SJCRH30 (cell line): Measurements from ENCODE around the gene ACTL10. TPM values are rescaled to one million over a fixed set of nuclear protein-coding genes. Genes with fewer than 3 reads are reported as not detected.

Source experiments
- DNase-seq, 2 experiments: peaks; one replicate each; pipeline ENCODE4 v3.0.0-alpha.2; 2015 to 2020
- H3K27ac ChIP-seq: fragments of 250-450 bp; sonication (Bioruptor Pico); 2 replicates; pipeline ENCODE4 v1.5.1; 2020; ENCODE audit warnings: mild to moderate bottlenecking, moderate library complexity
- H3K27me3 ChIP-seq: fragments of 250-450 bp; sonication (Bioruptor Pico); 2 replicates; pipeline ENCODE4 v1.5.1; 2020; ENCODE audit warnings: mild to moderate bottlenecking, moderate library complexity
- H3K36me3 ChIP-seq: fragments of 250-450 bp; sonication (Bioruptor Pico); 2 replicates; pipeline ENCODE4 v1.5.1; 2020; ENCODE audit warnings: mild to moderate bottlenecking, moderate library complexity
- H3K4me1 ChIP-seq: fragments of 250-450 bp; sonication (Bioruptor Pico); 2 replicates; pipeline ENCODE4 v1.5.1; 2020; ENCODE audit warnings: mild to moderate bottlenecking, moderate library complexity
- H3K4me3 ChIP-seq: fragments of 250-450 bp; sonication (Bioruptor Pico); 2 replicates; pipeline ENCODE4 v1.5.1; 2020; ENCODE audit warnings: mild to moderate bottlenecking, moderate library complexity
- H3K9me3 ChIP-seq: fragments of 250-450 bp; sonication (Bioruptor Pico); replicated peaks from 2 replicates; pipeline ENCODE4 v1.5.1; 2020; ENCODE audit warnings: mild to moderate bottlenecking, moderate library complexity
- total RNA-seq: library from RNA; depleted of rRNA; stranded (reverse); fragments of >200 nt; shearing (Covaris generic); gene quantifications from 2 replicates; pipeline ENCODE4 v1.2.3, GENCODE V29; 2014

ACTL10 gene
- total RNA-seq, 1 experiment from 2014 or later, result 0.10 TPM

DNA sequence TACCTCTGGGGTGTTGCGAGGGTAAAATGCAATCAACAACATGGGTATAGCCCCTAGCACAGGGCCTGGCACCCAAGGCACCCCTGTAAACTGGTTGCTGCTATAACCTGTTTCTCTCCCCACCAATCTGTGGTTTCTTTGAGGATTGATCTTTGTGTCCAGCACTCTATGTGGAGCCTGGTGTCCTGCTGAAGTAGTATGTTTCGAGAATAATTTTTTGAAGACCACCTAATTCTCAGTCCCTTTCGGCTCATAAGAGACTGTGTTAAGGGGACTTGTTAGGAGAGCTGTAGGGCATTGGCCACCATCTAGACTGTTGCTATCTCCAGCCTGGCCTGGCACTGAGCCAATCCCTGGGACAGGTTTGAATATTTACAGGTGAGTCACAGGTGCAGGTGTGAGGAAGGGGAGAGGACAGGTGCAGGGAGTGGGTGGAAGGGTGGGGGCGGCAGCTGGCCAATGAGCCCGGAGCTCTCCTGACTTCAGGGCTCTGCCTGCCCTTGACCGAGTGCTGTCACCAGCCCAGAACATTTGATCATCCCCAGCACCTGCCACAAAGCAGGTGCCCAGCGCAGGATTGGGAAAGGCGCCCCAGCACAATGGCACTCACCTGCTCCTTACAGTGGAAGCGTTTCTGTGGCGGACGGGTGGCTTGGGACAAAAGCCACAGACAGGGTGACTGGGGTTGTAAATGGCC lies 12.7 kb upstream of the ACTL10 start:
- H3K36me3 ChIP-seq, result peaks cover 4% of the 10 kb centered on the region; the same call in 1 of the 2 replicates
- no peaks in the 10 kb centered on the region for H3K27me3 ChIP-seq
- no peaks in the 10 kb centered on the region for H3K9me3 ChIP-seq
- DNase-seq, result peak; percentile 21 to 24
- H3K4me3 ChIP-seq, result no peak overlapping the region
- no peaks in the 10 kb centered on the region for H3K4me1 ChIP-seq
- no peak overlapping the region for H3K27ac ChIP-seq

DNA sequence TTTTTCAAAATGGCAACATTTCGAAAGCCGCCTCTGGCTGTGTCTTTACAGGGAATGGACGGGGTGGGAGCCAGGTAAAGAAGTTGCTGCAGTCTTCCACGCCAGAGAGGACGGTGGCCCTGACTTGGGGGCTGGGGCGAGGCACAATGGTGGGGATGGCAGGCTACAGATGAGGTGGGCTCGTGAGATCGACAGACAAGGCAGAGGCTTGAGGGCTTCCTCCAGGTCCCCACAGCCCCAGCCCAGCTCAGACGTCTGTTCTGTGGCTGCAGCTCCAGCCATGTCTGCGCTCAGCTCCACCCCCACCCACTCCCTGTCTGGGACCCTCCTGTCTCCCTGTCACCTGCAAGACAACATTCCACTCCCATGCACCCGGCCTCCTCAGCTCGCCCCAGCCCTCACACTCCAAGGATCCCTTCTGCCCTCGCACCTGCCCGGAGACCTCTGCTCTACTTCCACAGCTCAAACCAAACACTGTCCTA lies 12.0 kb upstream of the ACTL10 start:
- DNase-seq, result peak; percentile 10 to 11
- Histone ChIP-seq H3K4me3 (no peak overlapping the region), H3K36me3 (peaks cover 5% of the 10 kb centered on the region; the same call in 1 of the 2 replicates)

DNA sequence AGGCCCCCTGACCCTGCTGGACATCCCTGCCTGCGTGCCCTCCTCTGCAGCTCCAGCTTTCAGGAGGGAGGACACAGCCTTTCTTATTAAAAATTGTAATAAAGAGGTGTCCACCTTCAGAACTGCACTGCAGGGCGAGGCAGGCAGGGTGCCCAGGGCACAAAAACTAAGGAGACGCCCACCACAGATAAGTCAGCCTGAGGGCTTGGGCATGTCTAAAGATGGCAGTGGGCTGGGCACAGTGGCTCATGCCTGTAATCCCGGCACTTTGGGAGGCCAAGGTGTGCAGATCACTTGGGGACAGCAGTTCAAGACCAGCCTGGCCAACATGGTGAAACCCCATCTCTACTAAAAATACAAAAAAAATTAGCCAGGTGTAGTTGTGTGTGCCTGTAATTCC lies 11.6 kb upstream of the ACTL10 start:
- Histone ChIP-seq H3K27ac (no peak overlapping the region), H3K27me3 (no peaks in the 10 kb centered on the region), H3K4me3 (no peak overlapping the region)

More for the DNA sequence above, 12.0 kb upstream of the ACTL10 start:
- no peaks in the 10 kb centered on the region for H3K4me1 ChIP-seq
- H3K27me3 ChIP-seq, result no peaks in the 10 kb centered on the region
- no peak overlapping the region for H3K27ac ChIP-seq
- H3K9me3 ChIP-seq, result no peaks in the 10 kb centered on the region

DNA sequence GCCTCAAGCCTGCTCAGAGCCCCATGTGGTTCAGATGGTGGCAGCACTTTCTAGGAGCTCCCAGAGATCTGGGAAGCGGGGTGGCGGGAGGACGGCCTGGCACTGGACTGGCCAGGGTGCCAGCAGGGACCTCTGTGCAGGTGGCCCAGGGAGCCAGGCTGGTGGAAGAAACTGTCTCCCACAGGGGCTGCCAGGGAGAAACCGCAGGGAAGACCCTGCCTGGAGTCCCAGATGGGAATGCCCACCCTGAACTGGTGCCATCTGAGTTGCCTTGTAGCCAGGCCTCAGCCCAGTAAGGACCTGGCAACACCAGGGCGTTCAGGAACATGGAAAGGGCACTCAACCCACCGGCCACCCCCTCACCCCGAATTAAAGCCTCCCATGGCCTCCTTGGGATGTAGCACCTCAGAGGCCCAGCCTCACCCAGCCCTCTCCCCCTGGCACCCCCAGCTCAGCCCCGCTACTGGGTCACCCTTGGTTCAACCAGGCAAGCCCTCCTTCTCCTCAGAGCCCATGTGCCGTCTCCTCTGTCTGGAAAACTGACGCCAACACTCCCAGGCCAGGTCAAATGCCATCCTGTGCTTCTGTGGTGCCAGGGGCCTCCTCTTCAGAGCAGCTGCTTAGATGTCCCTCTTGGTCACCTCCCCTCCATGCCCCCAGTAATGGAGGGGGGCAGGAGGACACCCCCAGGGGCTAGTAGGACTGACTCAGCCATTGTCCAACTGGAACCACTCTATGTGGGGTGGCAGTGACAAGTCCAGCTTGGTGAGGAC lies 10.5 kb upstream of the ACTL10 start:
- H3K4me3 ChIP-seq, result no peak overlapping the region
- H3K36me3 ChIP-seq, result peaks cover 5% of the 10 kb centered on the region; the same call in 1 of the 2 replicates
- DNase-seq, result peak in 1 of 2 experiments; percentile 8
- no peaks in the 10 kb centered on the region for H3K4me1 ChIP-seq
- H3K27ac ChIP-seq, result no peak overlapping the region
- no peaks in the 10 kb centered on the region for H3K27me3 ChIP-seq
- no peaks in the 10 kb centered on the region for H3K9me3 ChIP-seq

More for the DNA sequence above, 11.6 kb upstream of the ACTL10 start:
- H3K9me3 ChIP-seq, result no peaks in the 10 kb centered on the region
- no peaks in the 10 kb centered on the region for H3K4me1 ChIP-seq
- H3K36me3 ChIP-seq, result peaks cover 5% of the 10 kb centered on the region; the same call in 1 of the 2 replicates
- no peak for DNase-seq

DNA sequence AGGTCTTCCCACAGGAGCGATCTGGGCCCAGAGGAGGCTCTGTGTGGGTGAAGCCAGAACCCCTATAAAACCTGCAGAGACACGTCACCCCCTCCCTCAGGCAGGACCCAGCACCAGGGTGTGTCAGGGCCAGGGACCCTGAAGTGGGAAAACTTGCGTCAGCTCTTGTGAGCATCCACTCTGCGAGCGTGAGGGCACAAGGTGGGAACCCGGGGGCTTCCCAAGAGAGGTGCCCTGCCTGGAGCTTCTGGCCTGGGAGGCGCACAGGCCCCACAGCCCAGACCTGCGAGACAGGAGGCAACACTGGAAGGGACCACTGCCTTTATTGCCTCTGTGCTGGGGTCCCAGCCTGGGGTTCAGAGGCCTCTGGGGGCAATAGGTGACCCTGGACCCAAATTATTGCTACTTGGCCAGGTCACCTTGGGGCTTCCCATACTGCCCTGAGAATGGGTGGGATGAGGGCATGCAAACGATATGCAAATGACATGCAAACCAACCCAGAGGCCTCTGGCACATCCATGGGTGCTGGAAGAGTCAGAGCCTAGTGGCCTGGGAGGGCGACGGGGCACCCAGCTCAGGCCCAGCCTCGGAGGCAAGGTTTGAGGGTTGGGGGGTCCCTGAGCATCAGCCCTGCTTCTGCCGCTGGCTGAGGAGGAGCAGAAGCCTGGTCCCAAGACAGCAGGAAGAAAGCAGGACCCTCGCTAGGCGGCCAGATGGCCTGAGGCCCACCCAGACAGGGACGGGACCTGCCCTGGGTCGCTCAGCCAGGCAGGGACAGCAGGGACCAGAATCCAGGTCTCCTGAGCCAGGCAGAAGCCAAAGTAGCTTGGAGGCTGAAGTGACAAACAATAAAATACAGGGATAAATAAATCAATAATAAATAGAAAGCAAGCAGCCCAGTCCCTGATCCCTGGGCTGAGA lies 9.7 kb upstream of the ACTL10 start:
- Histone ChIP-seq H3K4me3 (no peak overlapping the region), H3K27ac (no peak overlapping the region), H3K27me3 (no peaks in the 10 kb centered on the region), H3K4me1 (no peaks in the 10 kb centered on the region), H3K9me3 (no peaks in the 10 kb centered on the region), H3K36me3 (peaks cover 5% of the 10 kb centered on the region; the same call in 1 of the 2 replicates)
- no peak for DNase-seq

DNA sequence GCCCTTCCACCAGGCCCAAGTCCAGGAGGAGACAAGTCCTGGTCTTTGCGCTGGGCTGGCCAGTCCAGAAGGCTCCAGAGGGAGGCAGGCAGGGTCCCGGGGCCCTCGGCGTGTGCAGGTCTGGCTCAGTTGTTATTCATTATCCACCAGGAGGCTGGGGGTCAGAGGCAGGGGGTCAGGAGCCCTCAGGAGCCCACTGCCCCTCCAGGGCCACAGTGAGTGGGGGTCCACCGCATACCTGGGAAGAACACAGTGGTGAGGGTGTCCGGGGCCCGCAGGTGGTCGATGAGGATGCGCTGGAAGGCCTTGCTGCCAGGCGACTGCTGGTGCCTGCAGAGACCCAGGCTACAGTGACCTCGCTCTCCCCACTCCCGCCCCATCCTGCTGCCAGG lies 9.0 kb upstream of the ACTL10 start:
- H3K4me1 ChIP-seq, result no peaks in the 10 kb centered on the region
- H3K27me3 ChIP-seq, result no peaks in the 10 kb centered on the region
- peaks cover 5% of the 10 kb centered on the region; the same call in 1 of the 2 replicates for H3K36me3 ChIP-seq
- H3K9me3 ChIP-seq, result no peaks in the 10 kb centered on the region
- H3K27ac ChIP-seq, result no peak overlapping the region
- no peak for DNase-seq
- no peak overlapping the region for H3K4me3 ChIP-seq

DNA sequence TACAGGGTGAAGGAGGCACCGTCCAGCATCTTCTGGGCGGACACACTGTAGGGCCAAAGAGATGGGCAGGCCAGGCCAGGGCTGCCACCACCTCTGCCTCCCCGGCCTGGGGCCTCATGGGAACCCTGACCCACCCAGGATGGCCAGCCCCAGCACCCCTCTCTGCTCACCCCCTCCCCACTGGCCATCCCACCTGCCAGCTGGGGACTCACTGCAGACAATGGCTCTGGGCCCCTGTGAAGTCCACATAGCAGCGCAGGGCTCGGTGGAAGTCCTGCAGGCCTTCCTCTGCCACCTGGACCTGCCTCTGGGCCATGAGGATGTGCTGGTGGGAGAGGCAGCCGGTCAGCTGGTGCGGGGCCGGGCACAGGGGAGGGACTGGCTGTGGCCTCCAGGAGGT lies 8.2 kb upstream of the ACTL10 start:
- no peak for DNase-seq
- Histone ChIP-seq H3K36me3 (peaks cover 5% of the 10 kb centered on the region; the same call in 1 of the 2 replicates), H3K27me3 (no peaks in the 10 kb centered on the region), H3K27ac (no peak overlapping the region), H3K4me3 (no peak overlapping the region), H3K4me1 (no peaks in the 10 kb centered on the region), H3K9me3 (no peaks in the 10 kb centered on the region)

DNA sequence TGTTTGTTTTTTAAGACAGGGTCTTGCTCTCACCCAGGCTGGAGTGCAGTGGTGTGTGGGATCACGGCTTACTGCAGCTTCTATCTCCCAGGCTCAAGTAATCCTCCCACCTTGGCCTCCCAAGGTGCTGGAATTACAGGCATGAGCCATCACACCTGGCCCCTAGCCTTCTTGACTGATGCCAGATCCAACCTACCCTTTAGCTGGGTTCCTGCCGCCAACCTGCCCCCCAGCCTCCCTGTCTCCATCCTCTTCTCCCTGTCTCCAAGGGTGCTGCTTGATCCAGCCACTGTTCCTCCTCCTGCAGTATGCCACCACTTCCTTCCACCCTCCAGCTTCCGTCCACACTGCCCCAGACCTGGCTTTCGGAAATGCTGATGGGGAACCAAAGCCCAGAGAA lies 7.8 kb upstream of the ACTL10 start:
- Histone ChIP-seq H3K4me1 (no peaks in the 10 kb centered on the region), H3K36me3 (peaks cover 5% of the 10 kb centered on the region; the same call in 1 of the 2 replicates), H3K4me3 (no peak overlapping the region), H3K9me3 (no peaks in the 10 kb centered on the region), H3K27me3 (no peaks in the 10 kb centered on the region), H3K27ac (no peak overlapping the region)
- no peak for DNase-seq

DNA sequence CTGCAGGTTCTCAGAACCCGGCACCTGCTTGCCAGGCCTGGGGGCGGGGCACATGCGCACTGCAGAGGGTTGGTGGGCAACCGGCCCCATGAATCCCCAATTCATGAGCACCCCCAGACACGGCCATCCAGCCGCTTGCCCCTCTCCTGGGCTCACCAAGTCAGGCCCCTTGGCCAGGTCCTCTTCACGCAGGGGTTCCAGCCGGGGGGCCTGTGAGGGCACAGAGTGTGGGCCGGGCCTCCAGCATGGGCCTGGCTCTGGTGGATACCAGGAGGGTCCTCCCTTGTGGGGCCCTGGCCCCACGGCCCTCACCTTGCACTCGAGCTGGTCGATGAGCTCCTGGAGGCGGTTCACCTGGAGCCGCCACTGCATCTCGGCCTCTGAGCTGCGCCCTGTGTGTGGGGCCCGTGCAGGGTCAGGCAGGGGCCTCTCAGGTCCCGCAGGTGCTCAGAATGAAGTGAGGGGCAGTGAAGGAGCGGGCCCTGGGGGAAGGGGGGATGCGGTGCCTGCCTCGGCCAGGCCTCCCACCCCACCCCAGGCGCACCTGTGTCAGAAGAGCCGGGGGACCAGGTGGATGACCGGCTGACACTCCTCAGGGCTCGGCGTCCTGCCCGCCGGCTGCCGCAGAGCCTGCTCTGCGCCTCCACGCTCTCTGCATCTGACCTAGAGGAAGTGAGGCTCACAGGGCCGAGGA lies 7.3 kb upstream of the ACTL10 start:
- no peak overlapping the region for H3K4me3 ChIP-seq
- H3K27me3 ChIP-seq, result no peaks in the 10 kb centered on the region
- DNase-seq, result no peak
- peaks cover 4% of the 10 kb centered on the region; the same call in 1 of the 2 replicates for H3K4me1 ChIP-seq
- no peaks in the 10 kb centered on the region for H3K9me3 ChIP-seq
- no peak overlapping the region for H3K27ac ChIP-seq
- H3K36me3 ChIP-seq, result peaks cover 5% of the 10 kb centered on the region; the same call in 1 of the 2 replicates

DNA sequence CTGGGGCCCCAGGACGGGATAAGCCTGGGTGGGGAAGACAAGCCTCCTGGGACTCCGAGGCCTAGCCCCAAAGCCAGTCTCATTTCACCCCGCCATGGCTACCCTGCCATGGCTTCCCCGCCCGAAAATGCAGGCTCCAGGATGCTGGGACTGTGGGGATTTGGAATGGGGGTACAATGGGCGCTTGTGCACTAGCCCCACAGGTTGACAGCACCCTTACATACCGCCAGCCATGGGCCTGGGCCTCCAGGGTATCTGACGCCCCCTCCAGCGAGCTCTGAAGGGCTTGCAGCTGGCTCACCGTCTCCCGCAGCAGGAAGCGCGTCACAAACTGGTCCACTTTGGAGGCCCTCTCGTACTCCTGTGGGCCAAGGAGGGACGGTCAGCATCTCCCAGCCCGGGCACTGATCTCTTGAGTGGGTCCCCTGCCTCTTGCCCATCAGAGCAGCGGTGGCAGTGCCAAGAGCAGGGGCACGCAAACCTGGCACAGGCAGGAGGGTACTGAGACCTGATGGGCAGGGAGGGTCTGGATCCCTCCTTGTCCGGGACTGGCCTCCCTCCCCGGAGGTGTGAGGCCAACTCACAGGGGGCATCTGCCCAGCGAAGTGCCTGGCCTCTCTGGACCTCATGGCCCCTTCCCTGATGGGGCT lies 6.6 kb upstream of the ACTL10 start:
- no peaks in the 10 kb centered on the region for H3K27me3 ChIP-seq
- no peak for DNase-seq
- no peak overlapping the region for H3K27ac ChIP-seq
- peaks cover 4% of the 10 kb centered on the region; the same call in 1 of the 2 replicates for H3K4me1 ChIP-seq
- H3K36me3 ChIP-seq, result peaks cover 5% of the 10 kb centered on the region; the same call in 1 of the 2 replicates
- no peak overlapping the region for H3K4me3 ChIP-seq
- H3K9me3 ChIP-seq, result no peaks in the 10 kb centered on the region

DNA sequence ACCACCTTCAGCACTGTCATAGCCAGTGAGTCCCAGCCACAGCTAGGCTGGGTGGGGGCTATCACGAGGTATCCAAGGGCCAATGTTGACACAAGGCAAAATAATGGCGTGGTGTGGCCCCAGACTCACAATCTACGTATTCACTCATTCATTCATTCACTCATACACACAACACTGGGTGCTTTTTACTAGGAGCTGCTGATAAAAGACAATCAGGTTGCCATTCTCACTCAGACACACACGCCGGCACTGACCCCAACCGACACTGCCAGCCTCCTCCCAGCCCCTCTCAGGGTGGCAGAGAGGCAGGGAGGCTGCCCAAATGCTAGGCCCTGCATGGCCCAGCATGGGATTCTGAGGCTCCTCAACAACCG lies 6.1 kb upstream of the ACTL10 start:
- Histone ChIP-seq H3K27me3 (no peaks in the 10 kb centered on the region), H3K36me3 (peaks cover 5% of the 10 kb centered on the region; the same call in 1 of the 2 replicates), H3K9me3 (no peaks in the 10 kb centered on the region), H3K27ac (no peak overlapping the region), H3K4me3 (no peak overlapping the region), H3K4me1 (peaks cover 4% of the 10 kb centered on the region; the same call in 1 of the 2 replicates)
- DNase-seq, result no peak

DNA sequence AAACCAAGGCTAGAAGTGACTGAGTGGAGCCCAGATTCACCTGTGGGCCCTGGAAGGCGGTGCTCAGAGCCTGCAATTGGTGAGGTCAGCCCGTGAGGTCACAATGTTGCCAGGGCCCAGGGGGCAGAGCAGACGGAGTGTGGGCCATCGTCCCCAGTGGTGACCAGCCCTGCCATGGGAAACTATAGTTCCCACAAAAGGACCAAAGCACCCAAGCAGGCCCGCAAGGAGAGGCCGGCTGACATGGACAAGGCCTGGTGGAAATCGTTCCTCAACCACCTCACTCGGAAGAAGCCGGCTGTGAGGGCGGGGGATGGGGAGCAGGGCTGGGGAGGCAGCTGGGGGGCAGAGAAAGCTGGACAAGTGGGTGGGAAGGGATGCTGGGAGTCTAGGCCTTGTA lies 4.6 kb upstream of the ACTL10 start, which contains the start of gene C20orf144:
Gene C20orf144 (plus strand): TSS at position 156 of the 400 bp plus-strand sequence. CDS start 19 bp downstream, at position 175.
- Histone ChIP-seq H3K36me3 (peaks cover 4% of the 10 kb centered on the region; the same call in 1 of the 2 replicates), H3K27ac (peak within 1 kb of the TSS; percentile 57; the same call in 1 of the 2 replicates)

More for the DNA sequence above, 4.6 kb upstream of the ACTL10 start, which contains the start of gene C20orf144:
- H3K4me1 ChIP-seq, result peaks cover 4% of the 10 kb centered on the region; the same call in 1 of the 2 replicates
- H3K27me3 ChIP-seq, result no peaks in the 10 kb centered on the region
- no peak for DNase-seq
- H3K4me3 ChIP-seq, result peak within 1 kb of the TSS; percentile 74
- H3K9me3 ChIP-seq, result no peaks in the 10 kb centered on the region
